Measurements from ENCODE around the gene OR11L1.

The OR11L1 gene

GRCh38 chr1:247845011-247845692, 3.5 kb upstream of the OR11L1 start:
- DNase-seq (ENCODE audit: low read depth), result no peak
- no peak overlapping the region for H3K4me3 ChIP-seq (ENCODE audit: low read depth, low read length)
- no peak for TF ChIP-seq CTCF (conservative IDR thresholded peaks at IDR 0.05; ENCODE audit: low read depth, low read length)

- no peak for TF ChIP-seq CTCF (conservative IDR thresholded peaks at IDR 0.05; ENCODE audit: low read depth, low read length)
- no peak overlapping the region for H3K4me3 ChIP-seq (ENCODE audit: low read depth, low read length)
- no peak for DNase-seq (ENCODE audit: low read depth)
Measured at GRCh38 chr1:247843411-247843810, 1.7 kb upstream of the OR11L1 start.

GRCh38 chr1:247840818-247841217, 878 bp downstream of the OR11L1 start:
- no peak overlapping the region for H3K4me3 ChIP-seq (ENCODE audit: low read depth, low read length)
- TF ChIP-seq CTCF (conservative IDR thresholded peaks at IDR 0.05; ENCODE audit: low read depth, low read length), result no peak
- DNase-seq (ENCODE audit: low read depth), result no peak

- no peak overlapping the region for H3K4me3 ChIP-seq (ENCODE audit: low read depth, low read length)
- DNase-seq (ENCODE audit: low read depth), result no peak
- no peak for TF ChIP-seq CTCF (conservative IDR thresholded peaks at IDR 0.05; ENCODE audit: low read depth, low read length)
Measured at GRCh38 chr1:247833601-247834000, 8.1 kb downstream of the OR11L1 start.

GRCh38 chr1:247829656-247830055, 12.0 kb downstream of the OR11L1 start:
- no peak for TF ChIP-seq CTCF (conservative IDR thresholded peaks at IDR 0.05; ENCODE audit: low read depth, low read length)
- DNase-seq (ENCODE audit: low read depth), result no peak
- H3K4me3 ChIP-seq (ENCODE audit: low read depth, low read length), result no peak overlapping the region

- no peak overlapping the region for H3K4me3 ChIP-seq (ENCODE audit: low read depth, low read length)
- no peak for DNase-seq (ENCODE audit: low read depth)
- TF ChIP-seq CTCF (conservative IDR thresholded peaks at IDR 0.05; ENCODE audit: low read depth, low read length), result no peak
Measured at GRCh38 chr1:247825362-247825761, 16.3 kb downstream of the OR11L1 start.

DNA sequence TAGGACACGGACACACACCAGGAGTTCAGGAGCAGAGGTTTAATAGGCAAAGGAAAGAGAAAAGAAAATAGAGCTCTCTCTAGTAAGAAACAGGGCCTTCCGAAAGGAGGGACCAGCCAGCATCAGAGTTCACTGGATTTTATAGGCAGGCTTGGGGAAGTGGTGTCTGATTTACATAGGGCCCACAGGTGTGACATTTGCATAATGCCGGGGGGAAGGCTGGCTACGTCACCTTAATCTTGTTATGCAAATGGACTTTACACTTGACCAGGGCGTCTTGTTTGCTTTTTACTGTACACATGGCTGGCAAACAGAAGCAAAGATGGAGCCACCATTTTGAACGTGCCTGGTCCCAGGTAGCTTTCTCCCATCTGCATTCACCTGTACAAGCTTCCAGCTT, 17.7 kb downstream of the OR11L1 start, which contains the start of gene OR14A16:
OR14A16 (minus strand) TSS at position 97 of the 400 bp plus-strand sequence. CDS start 8,390 bp downstream, outside the sequence.
- no peak within 1 kb of the TSS for H3K4me3 ChIP-seq (ENCODE audit: low read depth, low read length)
- no peak for DNase-seq (ENCODE audit: low read depth)
- no peak for TF ChIP-seq CTCF (conservative IDR thresholded peaks at IDR 0.05; ENCODE audit: low read depth, low read length)
